Choroid plexus epithelial cell (primary cell): ENCODE measurements around the gene LMF1.

Experiments
- DNase-seq: peaks from one replicate; pipeline ENCODE4 v3.0.0-alpha.2; 2010; ENCODE audit warnings: low read depth
- H3K4me3 ChIP-seq: 2 replicates; pipeline ENCODE4 v1.5.1; 2011; ENCODE audit warnings: low read depth, mild to moderate bottlenecking, control low read depth, low read length, moderate library complexity
- CTCF ChIP-seq: conservative IDR thresholded peaks from 2 replicates; pipeline ENCODE4 v1.5.1; 2011; ENCODE audit warnings: low read depth, mild to moderate bottlenecking, control low read depth, inconsistent platforms, low read length, moderate library complexity

Gene LMF1

GRCh38 chr16:1013593-1013900 lies 42.8 kb upstream of the LMF1 start:
- no peak for DNase-seq
- TF ChIP-seq CTCF: no peak
- no peak overlapping the region for H3K4me3 ChIP-seq

- no peak for DNase-seq
- no peak overlapping the region for H3K4me3 ChIP-seq
- TF ChIP-seq CTCF: no peak
These were observed 42.2 kb upstream of the LMF1 start for GRCh38 chr16:1012722-1013592.

GRCh38 chr16:1012135-1012534 lies 41.4 kb upstream of the LMF1 start:
- no peak for DNase-seq
- H3K4me3 ChIP-seq: no peak overlapping the region
- TF ChIP-seq CTCF: no peak

DNA sequence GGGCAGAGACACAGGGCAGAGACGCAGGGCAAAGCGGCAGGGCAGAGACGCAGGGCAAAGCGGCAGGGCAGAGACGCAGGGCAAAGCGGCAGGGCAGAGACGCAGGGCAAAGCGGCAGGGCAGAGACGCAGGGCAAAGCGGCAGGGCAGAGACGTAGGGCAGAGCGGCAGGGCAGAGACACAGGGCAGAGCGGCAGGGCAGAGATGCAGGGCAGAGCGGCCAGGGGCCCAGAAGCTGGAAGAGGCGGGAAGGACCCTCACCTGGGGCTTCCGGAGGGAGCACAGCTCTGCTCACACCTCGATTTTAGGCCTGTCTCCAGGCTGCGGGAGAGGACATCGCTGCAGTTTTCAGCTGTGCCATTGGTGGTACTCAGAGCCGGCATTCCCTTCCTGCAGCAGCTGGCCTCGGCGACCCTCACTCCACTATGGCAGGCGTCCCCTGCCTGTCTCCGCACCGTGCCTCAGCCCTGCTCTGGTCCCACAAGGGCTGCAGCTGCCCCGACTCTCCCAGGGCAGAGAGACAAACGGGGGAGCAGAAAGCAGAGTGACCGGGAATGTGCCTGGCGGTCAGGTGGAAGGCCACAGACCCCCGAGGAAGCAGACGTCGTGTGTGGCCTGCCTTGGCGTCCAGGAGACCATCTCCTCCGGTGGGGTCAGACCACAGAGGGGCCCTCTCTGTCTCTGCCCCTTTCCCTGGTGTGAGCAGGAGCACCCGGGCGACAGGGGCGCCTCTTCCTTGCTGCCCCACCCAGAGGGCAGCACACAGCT lies 40.7 kb upstream of the LMF1 start:
- TF ChIP-seq CTCF: no peak
- no peak overlapping the region for H3K4me3 ChIP-seq
- no peak for DNase-seq

GRCh38 chr16:1010815-1011214 lies 40.0 kb upstream of the LMF1 start:
- TF ChIP-seq CTCF: no peak
- H3K4me3 ChIP-seq: no peak overlapping the region
- no peak for DNase-seq

DNA sequence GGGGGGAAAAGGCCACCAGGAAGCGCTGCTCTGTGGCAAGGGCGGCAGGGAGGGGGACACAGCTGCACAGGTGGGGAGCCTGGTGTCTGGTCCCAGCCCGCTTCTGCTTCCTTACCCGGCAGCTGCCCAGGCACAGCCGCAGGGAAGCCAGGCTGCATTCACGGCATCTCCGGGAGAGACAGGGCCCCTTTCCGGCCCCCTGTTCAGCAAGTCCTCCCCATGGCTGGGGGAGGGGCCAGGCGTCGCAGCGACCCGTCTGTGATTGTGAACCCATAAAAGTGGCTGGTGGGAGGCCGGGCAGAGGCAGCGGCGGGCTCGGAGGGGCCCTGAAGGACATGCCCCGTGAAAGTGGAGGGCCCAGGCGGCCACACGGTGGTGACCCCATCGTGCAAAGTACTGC lies 39.5 kb upstream of the LMF1 start:
- no peak for DNase-seq
- no peak for TF ChIP-seq CTCF
- H3K4me3 ChIP-seq: no peak overlapping the region
